ENCODE results near the gene CLK4.

GRCh38 chr5:178602752-178603151 lies 24.1 kb downstream of the CLK4 start:
- TF ChIP-seq CTCF (IDR thresholded peaks at IDR 0.05) (no peak), POLR2A (IDR thresholded peaks at IDR 0.05) (no peak)
